HepG2 (cell line): ENCODE data around the gene THRB. TPM values are rescaled to one million over a fixed set of nuclear protein-coding genes. Genes with fewer than 3 reads are reported as not detected.
A peak's percentile ranks its signal among the peaks of the same experiment; 100 is the strongest.

Experiments used
- ATAC-seq: fragments of 200-7000 bp; cut with Tn5 transposase; 3 replicates; pipeline ENCODE4 v1.9.1; 2020; ENCODE audit warnings: mild to moderate bottlenecking, moderate library complexity
- BruUV-seq: library from RNA; stranded (reverse); fragments of 400-500 nt; replicated peaks from 2 replicates; lab custom pipeline; 2021; lab: Mats Ljungman, UMichigan
- CTCF ChIA-PET: fragments of 300-600 bp; formaldehyde crosslinking; extraction: SDS; loops from one replicate; lab custom pipeline; 2021; ENCODE audit warnings: low total read pairs, inconsistent platforms, low intra/inter-chr PET ratio; lab: Yijun Ruan, JAX
- POLR2A ChIA-PET: fragments of 350-600 bp; sonication (Branson Sonifier 250); formaldehyde crosslinking; loops from one replicate; lab custom pipeline; 2020; ENCODE audit warnings: antibody characterized with exemption, inconsistent platforms; lab: Yijun Ruan, JAX
- DNase-seq: peaks from one replicate; pipeline ENCODE4 v3.0.0-alpha.2; 2015; ENCODE audit warnings: low spot score
- FAIRE-seq: peaks from 3 replicates; lab custom pipeline; 2011; peaks lifted over from hg19 to GRCh38; lab: Jason Lieb, UNC
- H2AFZ ChIP-seq: one replicate; pipeline ENCODE4 v1.6.1; 2011; ENCODE audit warnings: low read length, inconsistent platforms
- H3K27ac ChIP-seq: fragments of 300-600 bp; 3 replicates; pipeline ENCODE4 v1.8.0; 2011; ENCODE audit warnings: mixed run types, mild to moderate bottlenecking, mixed read lengths, low read length, inconsistent platforms; ENCODE audit not compliant: insufficient read depth; ENCODE audit errors: extremely low read length
- H3K27me3 ChIP-seq, 2 experiments: fragments of 200-600 bp in 1 of 2; 2 replicates in 1 of 2; 3 replicates in 1 of 2; pipeline versions ENCODE4 v1.6.0 to v1.8.0; 2011; ENCODE audit warnings: low read length in 2 of 2, mild to moderate bottlenecking in 2 of 2, moderate library complexity in 2 of 2, inconsistent platforms in 1 of 2; ENCODE audit not compliant: insufficient read depth in 2 of 2, control insufficient read depth in 1 of 2
- H3K36me3 ChIP-seq, 2 experiments: fragments of 200-600 bp in 1 of 2; replicated peaks in 1 of 2; 2 replicates in 1 of 2; 3 replicates in 1 of 2; pipeline versions ENCODE4 v1.5.1 to v1.8.0; 2011; ENCODE audit warnings: low read length in 2 of 2, inconsistent platforms in 1 of 2; ENCODE audit not compliant: insufficient read depth in 2 of 2, control insufficient read depth in 1 of 2
- H3K4me1 ChIP-seq: 2 replicates; pipeline ENCODE4 v1.5.1; 2012; ENCODE audit warnings: low read length, inconsistent platforms; ENCODE audit not compliant: insufficient read depth
- H3K4me2 ChIP-seq: 2 replicates; pipeline ENCODE4 v1.6.0; 2011; ENCODE audit warnings: low read depth, low read length, inconsistent platforms
- H3K4me3 ChIP-seq, 3 experiments: fragments of 200-600 bp in 1 of 3; sonication (generic), shearing (Covaris generic) in 1 of 3; replicated peaks in 1 of 3; 2 replicates each; pipeline ENCODE4 v1.5.1; 2011 to 2016; ENCODE audit warnings: low read length in 3 of 3, inconsistent platforms in 2 of 3, low read depth in 2 of 3, mild to moderate bottlenecking in 2 of 3, control low read depth in 1 of 3, mixed read lengths in 1 of 3; ENCODE audit not compliant: insufficient read depth in 1 of 3
- H3K79me2 ChIP-seq: one replicate; pipeline ENCODE4 v1.6.1; 2011; ENCODE audit warnings: low read length, inconsistent platforms; ENCODE audit not compliant: insufficient read depth
- H3K9ac ChIP-seq: 2 replicates; pipeline ENCODE4 v1.6.0; 2011; ENCODE audit warnings: mild to moderate bottlenecking, low read depth, low read length, inconsistent platforms; ENCODE audit not compliant: insufficient read depth
- H3K9me3 ChIP-seq: 2 replicates; pipeline ENCODE4 v1.5.1; 2012; ENCODE audit warnings: mild to moderate bottlenecking, low read length
- H4K20me1 ChIP-seq: 2 replicates; pipeline ENCODE4 v1.6.0; 2011; ENCODE audit warnings: inconsistent platforms, mild to moderate bottlenecking, low read length, moderate library complexity; ENCODE audit not compliant: insufficient read depth
- MTA1 ChIP-seq: sonication (generic); formaldehyde crosslinking; IDR thresholded peaks from 2 replicates; pipeline ENCODE4 v1.4.0; 2020; ENCODE audit warnings: missing genetic modification reagents, mild to moderate bottlenecking, borderline replicate concordance
- SOX13 ChIP-seq, 3 experiments: fragments of 450-650 bp in 1 of 3; sonication (generic) in 1 of 3; formaldehyde crosslinking in 1 of 3; IDR thresholded peaks in 2 of 3; conservative IDR thresholded peaks in 1 of 3; 2 replicates each; pipeline versions ENCODE4 v1.5.0 to v1.6.1; 2016 to 2020; ENCODE audit warnings: antibody characterized with exemption in 1 of 3, mild to moderate bottlenecking in 1 of 3, missing compliant biosample characterization in 1 of 3, missing genetic modification reagents in 1 of 3, moderate library complexity in 1 of 3
- ZNF282 ChIP-seq: fragments of 450-650 bp; IDR thresholded peaks from 2 replicates; pipeline ENCODE4 v1.6.1; 2018; ENCODE audit not compliant: partially characterized antibody
- ZNF484 ChIP-seq: sonication (generic); formaldehyde crosslinking; IDR thresholded peaks from 2 replicates; pipeline ENCODE4 v1.5.1; 2020; ENCODE audit warnings: mild to moderate bottlenecking, low read depth, missing genetic modification reagents, borderline replicate concordance
- WGBS: methylation state at CpG from one replicate; pipeline ENCODE4 v1.1.6; 2017; ENCODE audit warnings: low lambda C conversion rate; 5-methylcytosine and 5-hydroxymethylcytosine counted together
- in situ Hi-C: cut with HindIII; loops from 2 replicates; pipeline ENCODE4 v1.10.0; 2017; ENCODE audit warnings: low pct_unique_long_range_greater_than_20kb; ENCODE audit not compliant: extremely low pct_ligation_motif_present
- intact Hi-C: fragments of 100-400 bp; cut with micrococcal nuclease; formaldehyde crosslinking; loops from one replicate; pipeline ENCODE4 v1.10.0; 2022; ENCODE audit not compliant: unreplicated experiment
- polyA plus RNA-seq, 8 experiments: library from polyadenylated mRNA; depleted of rRNA in 3 of 8; stranded (reverse) in 7 of 8; unstranded in 1 of 8; fragments of >200 nt; fragmentation: Illumina TruSeq in 4 of 8; extraction: Trizol in 4 of 8; gene quantifications; 2 replicates each; pipeline versions ENCODE4 v1.2.1 to v1.2.3, GENCODE V29; 2011 to 2016; ENCODE audit warnings: low read depth in 4 of 8, missing spikeins in 1 of 8, mixed read lengths in 1 of 8; ENCODE audit not compliant: insufficient read depth in 1 of 8
- total RNA-seq, 5 experiments: library from RNA; depleted of rRNA; stranded (reverse); fragments of >200 nt; fragmentation: Illumina TruSeq; extraction: Trizol; gene quantifications; 2 replicates each; pipeline ENCODE4 v1.2.3, GENCODE V29; 2016; ENCODE audit warnings: low read depth in 1 of 5

THRB gene
- total and polyA plus RNA-seq, 2 of the 13 experiments (the other 11 are each of a cell fraction or from before 2014, with no cell fraction given): 4.7 to 22.7 TPM

GRCh38 chr3:24447836-24448235, 46.8 kb downstream of the THRB start:
- no peak for FAIRE-seq
- Histone ChIP-seq H3K27me3 (no peaks in the 10 kb centered on the region), H3K9ac (no peak overlapping the region), H3K4me1 (peaks cover 43% of the 10 kb centered on the region), H3K9me3 (no peaks in the 10 kb centered on the region), H3K4me2 (no peak overlapping the region), H3K36me3 (no peaks in the 10 kb centered on the region), H2AFZ (no peak overlapping the region), H3K27ac (peak overlapping the region; percentile 99), H3K4me3 (no peak overlapping the region), H4K20me1 (no peaks in the 10 kb centered on the region), H3K79me2 (peaks cover 47% of the 10 kb centered on the region)
- 98% methylated on average over 6 of the region's 6 CpGs for WGBS
- no TSS peak for BruUV-seq
- DNase-seq: no peak
- no peak for ATAC-seq
- ChIA-PET CTCF (no interaction called here), POLR2A (no interaction called here)
- TF ChIP-seq ZNF484 (CRISPR knock-in tag): no peak
- TF ChIP-seq ZNF282: no peak
- intact Hi-C loops (no loop called here), in situ Hi-C loops (no loop called here)

- TF ChIP-seq SOX13 (IDR thresholded peaks at IDR 0.05): no peak
- no peak for TF ChIP-seq SOX13 (CRISPR knock-in tag; conservative IDR thresholded peaks at IDR 0.05 in 1 of 2, IDR thresholded peaks at IDR 0.05 in 1 of 2)
- TF ChIP-seq MTA1 (CRISPR knock-in tag): no peak
- CTCF ChIA-PET: no interaction called here
- 93% methylated on average over 1 of the region's 1 CpG for WGBS
- Histone ChIP-seq H3K4me1 (peaks cover 38% of the 10 kb centered on the region), H3K9me3 (no peaks in the 10 kb centered on the region), H3K9ac (no peak overlapping the region), H3K27me3 (no peaks in the 10 kb centered on the region), H2AFZ (no peak overlapping the region), H3K36me3 (no peaks in the 10 kb centered on the region), H4K20me1 (no peaks in the 10 kb centered on the region), H3K79me2 (peaks cover 44% of the 10 kb centered on the region), H3K27ac (no peak overlapping the region), H3K4me2 (no peak overlapping the region), H3K4me3 (no peak overlapping the region)
- BruUV-seq: no TSS peak
- ATAC-seq (no peak), FAIRE-seq (no peak), DNase-seq (no peak)
- POLR2A ChIA-PET: interaction anchor here (1.0 kb wide), 1 partner anchor 81 kb away, joined by 3 read pairs; no protein-coding TSS in a partner anchor
- intact Hi-C loops (no loop called here), in situ Hi-C loops (no loop called here)
Measured at GRCh38 chr3:24446032-24446431, 48.6 kb downstream of the THRB start.
